GM12892 (cell line): ENCODE results near the gene UGT1A10.
"Not testable (repeated sequence)": the region's sequence is repeated elsewhere in the genome, so short reads cannot be mapped to it uniquely, and the experiment has no call there.

ENCODE experiments used
- DNase-seq: peaks from one replicate; pipeline ENCODE4 v3.0.0; 2011; ENCODE audit not compliant: insufficient read length
- FAIRE-seq: peaks from 2 replicates; lab custom pipeline; 2011; peaks lifted over from hg19 to GRCh38; lab: Jason Lieb, UNC
- POLR2A ChIP-seq: IDR thresholded peaks from 2 replicates; pipeline ENCODE4 v1.6.1; 2011; ENCODE audit warnings: low read depth, low read length, control low read depth
- POLR2AphosphoS5 ChIP-seq: IDR thresholded peaks from 2 replicates; pipeline ENCODE4 v1.6.1; 2011; ENCODE audit warnings: low read depth, low read length, control low read depth
- TAF1 ChIP-seq: IDR thresholded peaks from 2 replicates; pipeline ENCODE4 v1.6.1; 2011; ENCODE audit warnings: low read depth, mild to moderate bottlenecking, control low read depth, low read length, borderline replicate concordance

UGT1A10 gene

GRCh38 chr2:233620204-233620603 is 16.0 kb upstream of the UGT1A10 start:
- no peak for DNase-seq
- no peak for TF ChIP-seq POLR2AphosphoS5
- no peak for TF ChIP-seq TAF1
- no peak for TF ChIP-seq POLR2A
- FAIRE-seq: no peak

- DNase-seq, FAIRE-seq: not testable (repeated sequence)
These were observed 14.4 kb upstream of the UGT1A10 start for GRCh38 chr2:233621863-233622262.

DNA sequence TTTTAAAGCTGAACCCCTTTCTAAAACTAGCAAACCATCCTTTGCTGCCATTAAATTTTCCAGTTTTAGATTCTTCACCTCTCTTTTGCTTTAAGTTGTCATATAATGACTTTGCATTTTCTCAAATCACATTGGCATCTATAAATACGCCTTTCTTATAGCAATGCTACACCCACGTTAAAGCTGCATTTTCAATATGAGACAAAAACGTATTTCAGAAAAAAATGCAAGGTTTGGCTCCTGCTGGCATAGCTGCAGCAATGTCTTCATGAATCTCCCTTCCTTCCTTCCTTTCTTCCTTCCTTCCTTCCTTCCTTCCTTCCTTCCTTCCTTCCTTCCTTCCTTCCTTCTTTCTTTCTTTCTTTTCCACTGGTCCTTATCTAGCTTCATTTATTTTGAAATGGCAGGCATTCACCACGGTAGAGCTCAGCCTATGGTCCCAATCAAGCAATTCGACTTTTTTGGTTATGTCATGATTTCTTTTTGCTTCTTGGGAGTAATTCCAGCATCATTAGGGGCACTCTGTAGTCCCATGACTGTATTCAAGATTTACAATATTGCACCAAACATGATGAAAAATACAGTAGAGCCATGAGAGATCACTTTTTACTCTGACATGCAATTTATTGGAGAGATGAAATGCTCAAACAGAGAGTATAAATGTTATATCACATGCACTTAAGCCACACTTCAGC is 8.8 kb upstream of the UGT1A10 start:
- DNase-seq (no peak), FAIRE-seq (no peak)
- TF ChIP-seq POLR2AphosphoS5 (no peak), POLR2A (no peak), TAF1 (no peak)

GRCh38 chr2:233638836-233639235 is 2.6 kb downstream of the UGT1A10 start:
- FAIRE-seq (no peak), DNase-seq (no peak)
- TF ChIP-seq POLR2A: no peak
- TF ChIP-seq POLR2AphosphoS5: no peak
- no peak for TF ChIP-seq TAF1

GRCh38 chr2:233639860-233640259 is 3.6 kb downstream of the UGT1A10 start:
- TF ChIP-seq POLR2AphosphoS5: no peak
- TF ChIP-seq TAF1: no peak
- TF ChIP-seq POLR2A: no peak
- FAIRE-seq: no peak
- DNase-seq: no peak

DNA sequence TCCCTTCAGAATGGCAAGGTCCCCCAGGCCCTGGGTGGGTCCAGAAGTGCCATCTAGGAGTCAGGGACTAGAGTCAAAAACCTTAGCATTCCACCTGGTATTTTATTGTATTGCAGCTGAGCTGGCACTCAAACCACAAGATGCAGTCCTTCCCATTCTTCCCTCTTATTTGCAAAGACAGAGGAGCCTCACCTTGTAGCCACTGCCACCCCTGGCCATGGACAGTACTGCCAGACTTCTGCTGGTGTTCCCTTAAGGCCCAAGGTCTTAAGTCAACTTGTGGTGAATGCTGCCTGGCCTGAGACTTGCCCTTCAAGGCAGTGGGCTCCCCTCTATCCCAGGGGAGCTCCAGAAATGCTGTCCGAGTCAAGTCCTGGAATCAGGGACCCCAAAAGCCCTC is 6.9 kb downstream of the UGT1A10 start:
- FAIRE-seq (no peak), DNase-seq (no peak)
- TF ChIP-seq POLR2AphosphoS5: no peak

DNA sequence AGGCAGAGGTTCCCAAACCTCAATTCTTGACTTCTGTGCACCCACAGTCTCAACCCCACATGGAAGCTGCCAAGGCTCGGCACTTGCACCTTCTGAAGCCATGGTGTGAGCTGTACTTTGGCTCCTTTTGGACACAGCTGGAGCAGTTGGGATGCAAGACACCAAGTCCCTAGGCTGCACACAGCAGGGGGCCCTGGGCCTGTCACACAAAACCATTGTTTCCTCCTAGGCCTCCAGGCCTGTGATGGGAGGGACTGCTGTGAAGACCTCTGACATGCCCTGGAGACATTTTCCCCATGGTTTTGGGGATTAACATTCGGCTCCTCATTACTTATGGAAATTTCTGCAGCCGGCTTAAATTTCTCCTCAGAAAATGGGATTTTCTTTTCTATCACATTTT is 9.8 kb downstream of the UGT1A10 start:
- FAIRE-seq, DNase-seq: not testable (repeated sequence)

DNA sequence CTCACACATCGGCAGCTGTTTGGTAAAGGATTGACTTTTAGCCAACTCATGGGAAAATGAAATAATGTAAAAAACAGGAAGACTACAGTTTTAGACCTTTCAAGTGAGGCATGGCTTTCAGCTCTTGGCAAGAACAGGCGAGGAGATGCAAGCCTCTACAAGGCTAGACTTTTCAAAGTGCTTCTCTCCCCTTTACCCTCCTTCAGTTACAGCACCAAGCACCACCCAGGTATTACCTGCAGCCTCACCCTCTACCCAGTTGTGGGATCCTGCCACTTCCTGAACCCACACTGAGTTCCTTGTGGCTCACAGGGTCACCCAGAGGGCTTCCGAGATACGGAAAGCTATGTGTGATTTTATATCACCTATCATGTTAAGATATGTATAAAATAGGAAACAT is 14.7 kb downstream of the UGT1A10 start:
- no peak for FAIRE-seq
- TF ChIP-seq POLR2AphosphoS5 (no peak), POLR2A (no peak), TAF1 (no peak)
- DNase-seq: no peak

- no peak for FAIRE-seq
- no peak for DNase-seq
- TF ChIP-seq TAF1 (no peak), POLR2AphosphoS5 (no peak), POLR2A (no peak)
These were observed 15.2 kb downstream of the UGT1A10 start for GRCh38 chr2:233651430-233651829.

- DNase-seq: no peak
- TF ChIP-seq POLR2AphosphoS5 (no peak), TAF1 (no peak), POLR2A (no peak)
- FAIRE-seq: no peak
These were observed 18.3 kb downstream of the UGT1A10 start for GRCh38 chr2:233654501-233654900.

GRCh38 chr2:233655043-233655442 is 18.8 kb downstream of the UGT1A10 start:
- FAIRE-seq: no peak
- DNase-seq: no peak
- TF ChIP-seq TAF1: no peak
- TF ChIP-seq POLR2AphosphoS5: no peak

DNA sequence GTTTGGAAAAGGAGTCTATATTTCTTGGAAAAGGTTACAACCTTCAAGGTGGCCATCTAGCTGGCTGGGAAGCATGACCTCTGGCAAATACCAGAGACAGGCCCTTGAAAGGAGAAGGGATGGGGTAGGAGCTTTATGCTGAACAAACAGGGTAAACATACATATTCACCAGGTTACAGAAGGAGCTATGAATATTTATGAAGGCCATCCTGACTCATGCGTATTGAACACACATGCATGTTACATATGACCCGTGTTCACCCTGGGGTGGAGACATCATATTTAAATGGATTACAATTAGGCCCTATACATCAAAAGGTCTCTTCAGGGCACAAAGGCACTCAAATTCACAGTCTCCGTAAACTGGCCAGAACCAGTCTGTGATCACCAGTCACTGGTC is 19.7 kb downstream of the UGT1A10 start:
- peak; percentile 70 for FAIRE-seq
- not testable (repeated sequence) for DNase-seq

DNA sequence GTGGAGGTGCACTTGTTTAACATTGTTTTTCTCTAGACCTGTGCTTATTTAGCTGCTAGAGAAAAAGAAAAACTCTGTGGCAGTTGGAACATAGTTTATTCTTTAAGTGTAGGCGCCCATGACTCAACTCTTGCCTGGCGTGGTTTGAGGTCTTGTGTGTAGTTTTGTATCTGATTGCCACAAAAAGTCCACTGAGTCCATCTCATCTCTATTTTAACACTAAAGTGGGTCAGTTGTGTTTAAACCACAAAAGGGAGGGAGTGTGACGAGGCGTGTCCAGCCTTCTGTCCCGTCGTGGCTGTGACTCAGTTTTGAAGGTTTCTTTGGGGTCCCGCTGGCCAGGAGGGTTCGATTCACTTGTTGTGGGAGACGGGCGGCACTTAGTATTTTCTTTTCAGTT is 20.2 kb downstream of the UGT1A10 start:
- no peak for DNase-seq
- FAIRE-seq: no peak
- TF ChIP-seq POLR2AphosphoS5: no peak
- TF ChIP-seq POLR2A: no peak
- TF ChIP-seq TAF1: no peak
